HCT116 (cell line): Measurements from ENCODE around the gene LRRC74A. TPM values are rescaled to one million over a fixed set of nuclear protein-coding genes. Genes with fewer than 3 reads are reported as not detected.

Source experiments
- ATAC-seq: fragments of 200-7000 bp; cut with Tn5 transposase; 2 replicates; pipeline ENCODE4 v1.9.1; 2020; ENCODE audit warnings: mild to moderate bottlenecking, moderate library complexity
- BruUV-seq: library from RNA; stranded (reverse); fragments of 400-500 nt; replicated peaks from 2 replicates; lab custom pipeline; 2021; lab: Mats Ljungman, UMichigan
- CTCF ChIA-PET: fragments of 300-600 bp; sonication (Branson Sonifier 250); formaldehyde crosslinking; loops from one replicate; lab custom pipeline; 2021; ENCODE audit warnings: antibody characterized with exemption; lab: Charles Lee
- POLR2A ChIA-PET: fragments of 300-600, 350-600 bp; sonication (Branson Sonifier 250); formaldehyde crosslinking; loops from one replicate; lab custom pipeline; 2021; ENCODE audit warnings: antibody characterized with exemption; lab: Charles Lee
- RAD21 ChIA-PET, 2 experiments: fragments of 300-600 bp; sonication (Branson Sonifier 250); formaldehyde crosslinking; loops; one replicate each; lab custom pipeline; 2023; ENCODE audit warnings: low total read pairs in 2 of 2; ENCODE audit not compliant: uncharacterized antibody in 2 of 2, unreplicated experiment in 2 of 2, low non-redundant PET in 1 of 2; lab: Charles Lee
- DNase-seq: peaks from one replicate; pipeline ENCODE4 v3.0.0-alpha.2; 2010; ENCODE audit warnings: low read depth, low spot score
- H2AFZ ChIP-seq: fragments of 200-600 bp; shearing (Covaris generic), sonication (generic); 2 replicates; pipeline ENCODE4 v1.6.1; 2017; ENCODE audit warnings: low read depth, mixed run types, mixed read lengths, antibody characterized with exemption, low read length; ENCODE audit not compliant: poor library complexity, severe bottlenecking
- H3K27ac ChIP-seq: 2 replicates; pipeline ENCODE4 v1.5.1; 2012; ENCODE audit warnings: low read depth, low read length
- H3K27me3 ChIP-seq: fragments of 200-600 bp; sonication (generic); 2 replicates; pipeline ENCODE4 v1.6.1; 2016; ENCODE audit warnings: mixed run types, low read length, mixed read lengths; ENCODE audit not compliant: insufficient read depth
- H3K36me3 ChIP-seq, 2 experiments: fragments of 200-500 bp in 1 of 2; fragments of 200-600 bp in 1 of 2; sonication (Bioruptor generic) in 1 of 2; sonication (generic) in 1 of 2; 2 replicates each; pipeline versions ENCODE4 v1.5.1 to v1.6.1; 2014 to 2016; ENCODE audit warnings: low read length in 2 of 2, inconsistent platforms in 1 of 2, mixed read lengths in 1 of 2, mixed run types in 1 of 2; ENCODE audit not compliant: insufficient read depth in 2 of 2, control insufficient read depth in 1 of 2
- H3K4me1 ChIP-seq, 2 experiments: fragments of 200-600 bp in 1 of 2; sonication (generic) in 1 of 2; 2 replicates each; pipeline versions ENCODE4 v1.5.1 to v1.6.1; 2012 to 2017; ENCODE audit warnings: low read length in 2 of 2, inconsistent platforms in 1 of 2, mild to moderate bottlenecking in 1 of 2, mixed read lengths in 1 of 2, mixed run types in 1 of 2, moderate library complexity in 1 of 2; ENCODE audit not compliant: insufficient read depth in 2 of 2, control insufficient read depth in 1 of 2
- H3K4me2 ChIP-seq: fragments of 200-600 bp; sonication (generic); 2 replicates; pipeline ENCODE4 v1.6.1; 2017; ENCODE audit warnings: mixed run types, low read length, mixed read lengths
- H3K4me3 ChIP-seq, 2 experiments: fragments of 200-600 bp in 1 of 2; sonication (generic) in 1 of 2; replicated peaks in 1 of 2; 2 replicates each; pipeline ENCODE4 v1.5.1; 2011 to 2016; ENCODE audit warnings: low read length in 2 of 2, control low read depth in 1 of 2, low read depth in 1 of 2, mild to moderate bottlenecking in 1 of 2, mixed read lengths in 1 of 2, mixed run types in 1 of 2
- H3K79me2 ChIP-seq: fragments of 200-600 bp; sonication (generic); 2 replicates; pipeline ENCODE4 v1.6.1; 2017; ENCODE audit warnings: mild to moderate bottlenecking, mixed run types, low read length, moderate library complexity, mixed read lengths; ENCODE audit not compliant: insufficient read depth
- H3K9ac ChIP-seq: fragments of 200-600 bp; sonication (generic); 2 replicates; pipeline ENCODE4 v1.6.1; 2016; ENCODE audit warnings: low read length, mixed read lengths
- H3K9me2 ChIP-seq: fragments of 200-600 bp; sonication (generic), shearing (Covaris generic); 2 replicates; pipeline ENCODE4 v1.6.1; 2017; ENCODE audit warnings: mixed run types, mild to moderate bottlenecking, moderate library complexity; ENCODE audit not compliant: insufficient read depth
- H3K9me3 ChIP-seq, 2 experiments: fragments of 200-500 bp in 1 of 2; fragments of 200-600 bp in 1 of 2; sonication (Bioruptor generic) in 1 of 2; sonication (generic) in 1 of 2; 2 replicates each; pipeline ENCODE4 v1.6.1; 2014 to 2017; ENCODE audit warnings: low read length in 2 of 2, mixed read lengths in 2 of 2, inconsistent platforms in 1 of 2, low read depth in 1 of 2, mild to moderate bottlenecking in 1 of 2, mixed run types in 1 of 2, moderate library complexity in 1 of 2; ENCODE audit not compliant: control insufficient read depth in 1 of 2, insufficient read depth in 1 of 2
- H4K20me1 ChIP-seq: fragments of 200-600 bp; sonication (generic), shearing (Covaris generic); 2 replicates; pipeline ENCODE4 v1.6.1; 2017; ENCODE audit warnings: mixed run types, mild to moderate bottlenecking, moderate library complexity; ENCODE audit not compliant: insufficient read depth
- CBX3 ChIP-seq: IDR thresholded peaks from 2 replicates; pipeline ENCODE4 v1.6.1; 2012; ENCODE audit warnings: low read depth
- EGR1 ChIP-seq: IDR thresholded peaks from 2 replicates; pipeline ENCODE4 v1.6.1; 2012; ENCODE audit warnings: low read depth
- ELF1 ChIP-seq: IDR thresholded peaks from 2 replicates; pipeline ENCODE4 v1.6.1; 2012; ENCODE audit warnings: low read depth, borderline replicate concordance
- EZH2 ChIP-seq: fragments of 200-600 bp; sonication (generic); IDR thresholded peaks from 2 replicates; pipeline ENCODE4 v1.6.1; 2017; ENCODE audit warnings: antibody characterized with exemption, mixed run types
- EZH2phosphoT487 ChIP-seq: fragments of 200-600 bp; IDR thresholded peaks from 2 replicates; pipeline ENCODE4 v1.6.1; 2018; ENCODE audit warnings: antibody characterized with exemption, borderline replicate concordance
- FOSL1 ChIP-seq: IDR thresholded peaks from 2 replicates; pipeline ENCODE4 v1.6.1; 2012; ENCODE audit warnings: low read depth
- JUND ChIP-seq: IDR thresholded peaks from 2 replicates; pipeline ENCODE4 v1.6.1; 2012
- POLR2A ChIP-seq: IDR thresholded peaks from 2 replicates; pipeline ENCODE4 v1.7.0; 2011; ENCODE audit warnings: borderline replicate concordance; ENCODE audit not compliant: insufficient read depth, insufficient read length; ENCODE audit errors: extremely low read depth
- POLR2AphosphoS5 ChIP-seq: IDR thresholded peaks from 2 replicates; pipeline ENCODE4 v1.6.1; 2011; ENCODE audit warnings: mild to moderate bottlenecking, low read depth, low read length, moderate library complexity
- RAD21 ChIP-seq: IDR thresholded peaks from 2 replicates; pipeline ENCODE4 v1.6.1; 2012; ENCODE audit warnings: low read depth, mild to moderate bottlenecking
- SIN3A ChIP-seq: IDR thresholded peaks from 2 replicates; pipeline ENCODE4 v1.6.1; 2012; ENCODE audit warnings: low read depth
- SP1 ChIP-seq: IDR thresholded peaks from 2 replicates; pipeline ENCODE4 v1.6.1; 2012; ENCODE audit warnings: low read depth
- SRF ChIP-seq: IDR thresholded peaks from 2 replicates; pipeline ENCODE4 v1.6.1; 2012; ENCODE audit warnings: low read depth
- ZFX ChIP-seq: fragments of 450-650 bp; IDR thresholded peaks from 2 replicates; pipeline ENCODE4 v1.6.1; 2017
- ZNF274 ChIP-seq: fragments of 200-500 bp; sonication (Bioruptor generic); IDR thresholded peaks from 2 replicates; pipeline ENCODE4 v1.6.1; 2014; ENCODE audit warnings: mild to moderate bottlenecking, low read depth, low read length, inconsistent platforms
- intact Hi-C: fragments of 100-400 bp; cut with micrococcal nuclease; formaldehyde crosslinking; loops from 2 replicates; pipeline ENCODE4 v1.10.0; 2022
- total RNA-seq: library from RNA; stranded (reverse); gene quantifications from one replicate; pipeline ENCODE4 v1.2.1, GENCODE V29; 2021; ENCODE audit not compliant: unreplicated experiment
- TF ChIP-seq, protein P1 (sequence below), 3 experiments: fragments of 200-600 bp in 1 of 3; sonication (generic) in 1 of 3; IDR thresholded peaks in 2 of 3; conservative IDR thresholded peaks in 1 of 3; 2 replicates each; pipeline ENCODE4 v1.5.1; 2012 to 2017; ENCODE audit warnings: low read depth in 2 of 3, low read length in 2 of 3, antibody characterized with exemption in 1 of 3, borderline replicate concordance in 1 of 3, control low read depth in 1 of 3, mild to moderate bottlenecking in 1 of 3, mixed read lengths in 1 of 3, mixed run types in 1 of 3, moderate library complexity in 1 of 3; ENCODE audit not compliant: insufficient read depth in 1 of 3
- TF ChIP-seq, protein P2 (sequence below): IDR thresholded peaks from 2 replicates; pipeline ENCODE4 v1.6.1; 2011; ENCODE audit warnings: mild to moderate bottlenecking, low read length, moderate library complexity; ENCODE audit not compliant: insufficient replicate concordance; ENCODE audit errors: extremely low read depth
- TF ChIP-seq, protein P3 (sequence below): IDR thresholded peaks from 2 replicates; pipeline ENCODE4 v1.6.1; 2012

The LRRC74A gene
- total RNA-seq, 1 experiment from 2014 or later, result not detected

DNA sequence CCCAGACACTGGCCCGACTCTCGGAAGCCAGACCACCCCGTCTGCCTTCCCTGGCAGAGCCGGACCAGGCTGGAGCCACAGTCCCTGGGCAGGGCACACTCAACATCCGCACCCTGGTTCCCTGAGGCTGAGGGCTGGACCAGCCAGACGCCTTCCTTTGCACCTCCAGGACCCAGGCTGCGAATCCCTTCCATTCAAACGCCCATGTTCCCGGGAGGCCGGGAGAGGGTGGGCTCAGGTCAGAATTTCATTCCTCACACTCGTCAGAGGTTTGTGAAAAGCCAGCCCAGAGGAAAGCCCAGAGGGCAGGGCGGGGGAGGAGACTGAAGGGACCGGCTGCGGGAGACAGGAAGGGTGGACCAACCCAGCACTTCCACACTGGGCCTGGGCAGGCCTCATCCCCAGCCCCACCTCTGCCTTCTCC, 58.7 kb downstream of the LRRC74A start:
- POLR2A ChIA-PET, result no interaction called here

DNA sequence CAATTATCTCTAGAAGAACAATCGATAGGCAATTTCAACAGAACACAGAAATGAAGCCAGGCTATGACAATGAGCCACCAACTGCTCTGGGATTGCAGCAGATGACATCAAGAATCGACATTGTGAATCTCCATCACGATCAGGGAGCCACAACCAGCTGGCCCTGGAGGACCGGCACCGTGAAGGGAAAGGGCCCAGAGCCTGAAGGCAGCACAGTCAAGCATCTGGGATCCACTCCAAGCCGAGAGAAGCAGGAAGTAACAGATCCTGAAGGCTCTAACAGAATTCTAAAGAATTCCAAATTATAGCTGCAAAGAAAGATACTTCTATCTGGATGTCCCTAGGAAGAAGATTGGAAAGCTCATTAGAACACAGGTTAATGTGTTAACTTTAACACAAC, 61.0 kb downstream of the LRRC74A start:
- Histone ChIP-seq H2AFZ (no peak overlapping the region), H3K4me2 (no peak overlapping the region), H3K9ac (no peak overlapping the region), H3K4me1 (no peaks in the 10 kb centered on the region), H3K4me3 (no peak overlapping the region), H3K27me3 (no peaks in the 10 kb centered on the region), H3K9me2 (no peaks in the 10 kb centered on the region), H3K27ac (no peak overlapping the region), H3K9me3 (no peaks in the 10 kb centered on the region; a peak in 1 of 4 replicates), H3K36me3 (no peaks in the 10 kb centered on the region), H3K79me2 (no peaks in the 10 kb centered on the region), H4K20me1 (no peaks in the 10 kb centered on the region)
- intact Hi-C loops, result no loop called here
- ChIA-PET RAD21 (no interaction called here), CTCF (interaction anchor here (0.8 to 1.6 kb wide), 2 partner anchors 11 to 184 kb away, joined by 3 to 5 read pairs; no protein-coding TSS in a partner anchor), POLR2A (no interaction called here)
- DNase-seq, result no peak
- BruUV-seq, result no TSS peak
- ATAC-seq, result no peak
- TF ChIP-seq POLR2A, result no peak
- TF ChIP-seq CBX3, result no peak
- TF ChIP-seq JUND, result no peak
- TF ChIP-seq RAD21, result no peak
- no peak for TF ChIP-seq EZH2phosphoT487
- TF ChIP-seq, protein P1, sequence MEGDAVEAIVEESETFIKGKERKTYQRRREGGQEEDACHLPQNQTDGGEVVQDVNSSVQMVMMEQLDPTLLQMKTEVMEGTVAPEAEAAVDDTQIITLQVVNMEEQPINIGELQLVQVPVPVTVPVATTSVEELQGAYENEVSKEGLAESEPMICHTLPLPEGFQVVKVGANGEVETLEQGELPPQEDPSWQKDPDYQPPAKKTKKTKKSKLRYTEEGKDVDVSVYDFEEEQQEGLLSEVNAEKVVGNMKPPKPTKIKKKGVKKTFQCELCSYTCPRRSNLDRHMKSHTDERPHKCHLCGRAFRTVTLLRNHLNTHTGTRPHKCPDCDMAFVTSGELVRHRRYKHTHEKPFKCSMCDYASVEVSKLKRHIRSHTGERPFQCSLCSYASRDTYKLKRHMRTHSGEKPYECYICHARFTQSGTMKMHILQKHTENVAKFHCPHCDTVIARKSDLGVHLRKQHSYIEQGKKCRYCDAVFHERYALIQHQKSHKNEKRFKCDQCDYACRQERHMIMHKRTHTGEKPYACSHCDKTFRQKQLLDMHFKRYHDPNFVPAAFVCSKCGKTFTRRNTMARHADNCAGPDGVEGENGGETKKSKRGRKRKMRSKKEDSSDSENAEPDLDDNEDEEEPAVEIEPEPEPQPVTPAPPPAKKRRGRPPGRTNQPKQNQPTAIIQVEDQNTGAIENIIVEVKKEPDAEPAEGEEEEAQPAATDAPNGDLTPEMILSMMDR (IDR thresholded peaks at IDR 0.05 in 2 of 3, conservative IDR thresholded peaks at IDR 0.05 in 1 of 3; ENCODE audit: borderline replicate concordance in 1 of 3, insufficient read depth in 1 of 3, low read depth in 2 of 3, low read length in 2 of 3), result no peak
- TF ChIP-seq SIN3A, result no peak
- TF ChIP-seq, protein P2, sequence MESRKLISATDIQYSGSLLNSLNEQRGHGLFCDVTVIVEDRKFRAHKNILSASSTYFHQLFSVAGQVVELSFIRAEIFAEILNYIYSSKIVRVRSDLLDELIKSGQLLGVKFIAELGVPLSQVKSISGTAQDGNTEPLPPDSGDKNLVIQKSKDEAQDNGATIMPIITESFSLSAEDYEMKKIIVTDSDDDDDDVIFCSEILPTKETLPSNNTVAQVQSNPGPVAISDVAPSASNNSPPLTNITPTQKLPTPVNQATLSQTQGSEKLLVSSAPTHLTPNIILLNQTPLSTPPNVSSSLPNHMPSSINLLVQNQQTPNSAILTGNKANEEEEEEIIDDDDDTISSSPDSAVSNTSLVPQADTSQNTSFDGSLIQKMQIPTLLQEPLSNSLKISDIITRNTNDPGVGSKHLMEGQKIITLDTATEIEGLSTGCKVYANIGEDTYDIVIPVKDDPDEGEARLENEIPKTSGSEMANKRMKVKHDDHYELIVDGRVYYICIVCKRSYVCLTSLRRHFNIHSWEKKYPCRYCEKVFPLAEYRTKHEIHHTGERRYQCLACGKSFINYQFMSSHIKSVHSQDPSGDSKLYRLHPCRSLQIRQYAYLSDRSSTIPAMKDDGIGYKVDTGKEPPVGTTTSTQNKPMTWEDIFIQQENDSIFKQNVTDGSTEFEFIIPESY, result no peak
- TF ChIP-seq, protein P3, sequence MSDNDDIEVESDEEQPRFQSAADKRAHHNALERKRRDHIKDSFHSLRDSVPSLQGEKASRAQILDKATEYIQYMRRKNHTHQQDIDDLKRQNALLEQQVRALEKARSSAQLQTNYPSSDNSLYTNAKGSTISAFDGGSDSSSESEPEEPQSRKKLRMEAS, result no peak
- TF ChIP-seq SP1, result no peak
- no peak for TF ChIP-seq EGR1
- TF ChIP-seq ZFX, result no peak
- TF ChIP-seq ELF1, result no peak

More for the DNA sequence above, 58.7 kb downstream of the LRRC74A start:
- Histone ChIP-seq H3K4me2 (no peak overlapping the region), H3K9me2 (no peaks in the 10 kb centered on the region), H2AFZ (no peak overlapping the region), H3K79me2 (no peaks in the 10 kb centered on the region), H3K27me3 (no peaks in the 10 kb centered on the region), H3K4me1 (no peaks in the 10 kb centered on the region), H3K27ac (no peak overlapping the region), H3K36me3 (no peaks in the 10 kb centered on the region), H4K20me1 (no peaks in the 10 kb centered on the region), H3K9ac (no peak overlapping the region), H3K9me3 (no peaks in the 10 kb centered on the region), H3K4me3 (no peak overlapping the region)
- ATAC-seq, result no peak
- ChIA-PET RAD21 (no interaction called here), CTCF (interaction anchor here (1.3 kb wide), 1 partner anchor 9 kb away, joined by 3 read pairs; no protein-coding TSS in a partner anchor)
- intact Hi-C loops, result no loop called here
- no peak for TF ChIP-seq SP1
- no peak for TF ChIP-seq EZH2
- TF ChIP-seq RAD21, result no peak
- TF ChIP-seq SRF, result no peak
- no peak for TF ChIP-seq ZNF274
- TF ChIP-seq EZH2phosphoT487, result no peak
- TF ChIP-seq FOSL1, result no peak
- no peak for TF ChIP-seq POLR2AphosphoS5
- DNase-seq, result no peak
- no TSS peak for BruUV-seq
